ENCODE results near the gene HDAC11. TPM values are rescaled to one million over a fixed set of nuclear protein-coding genes. Genes with fewer than 3 reads are reported as not detected.
A peak's percentile ranks its signal among the peaks of the same experiment; 100 is the strongest.

The HDAC11 gene
- total and polyA plus RNA-seq, 9 of the 15 experiments (the other 6 are each of a cell fraction or from before 2014, with no cell fraction given) = 0.60 to 6.0 (median 4.5) TPM

DNA sequence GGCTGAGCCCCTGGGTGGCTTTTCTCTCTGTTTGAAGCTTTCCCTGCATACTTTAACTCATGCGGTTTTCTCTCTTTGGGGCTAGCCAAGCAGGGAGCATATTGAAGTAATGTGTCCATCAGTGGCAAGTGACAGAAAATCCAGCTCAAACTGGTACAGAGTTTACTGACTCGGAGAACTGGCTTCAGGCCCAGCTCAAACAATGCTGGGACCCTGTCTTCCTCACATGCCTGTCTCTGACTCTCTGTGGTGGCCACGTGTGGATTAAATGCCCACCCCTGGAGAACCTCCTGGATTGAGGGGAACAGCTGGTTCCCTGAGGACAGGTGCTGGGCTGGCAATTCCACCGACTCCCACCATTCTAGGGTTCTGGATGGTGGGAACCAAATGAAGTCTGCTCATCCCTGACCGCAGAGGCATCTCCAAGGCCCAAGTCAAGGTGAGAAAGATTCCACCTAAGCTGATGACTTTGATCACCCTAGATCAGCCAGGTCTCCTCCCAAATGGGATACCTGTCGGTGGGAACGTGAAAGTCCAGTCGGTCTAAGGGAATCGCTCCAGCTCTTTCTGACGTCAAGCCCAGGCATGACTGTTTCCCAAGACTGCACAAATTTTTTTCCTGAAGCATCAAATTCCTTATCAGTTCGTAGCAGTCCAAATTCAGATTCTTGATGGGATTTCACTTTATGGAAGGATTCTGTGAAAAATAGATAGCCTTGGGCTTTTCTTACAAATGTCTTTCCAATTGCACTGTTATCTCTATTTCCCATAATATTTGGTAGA is 16.3 kb upstream of the HDAC11 start (continued):
- TF ChIP-seq, protein P1, sequence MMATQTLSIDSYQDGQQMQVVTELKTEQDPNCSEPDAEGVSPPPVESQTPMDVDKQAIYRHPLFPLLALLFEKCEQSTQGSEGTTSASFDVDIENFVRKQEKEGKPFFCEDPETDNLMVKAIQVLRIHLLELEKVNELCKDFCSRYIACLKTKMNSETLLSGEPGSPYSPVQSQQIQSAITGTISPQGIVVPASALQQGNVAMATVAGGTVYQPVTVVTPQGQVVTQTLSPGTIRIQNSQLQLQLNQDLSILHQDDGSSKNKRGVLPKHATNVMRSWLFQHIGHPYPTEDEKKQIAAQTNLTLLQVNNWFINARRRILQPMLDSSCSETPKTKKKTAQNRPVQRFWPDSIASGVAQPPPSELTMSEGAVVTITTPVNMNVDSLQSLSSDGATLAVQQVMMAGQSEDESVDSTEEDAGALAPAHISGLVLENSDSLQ (IDR thresholded peaks at IDR 0.05) = peak; percentile 25; the same call in 1 of the 2 replicates

DNA sequence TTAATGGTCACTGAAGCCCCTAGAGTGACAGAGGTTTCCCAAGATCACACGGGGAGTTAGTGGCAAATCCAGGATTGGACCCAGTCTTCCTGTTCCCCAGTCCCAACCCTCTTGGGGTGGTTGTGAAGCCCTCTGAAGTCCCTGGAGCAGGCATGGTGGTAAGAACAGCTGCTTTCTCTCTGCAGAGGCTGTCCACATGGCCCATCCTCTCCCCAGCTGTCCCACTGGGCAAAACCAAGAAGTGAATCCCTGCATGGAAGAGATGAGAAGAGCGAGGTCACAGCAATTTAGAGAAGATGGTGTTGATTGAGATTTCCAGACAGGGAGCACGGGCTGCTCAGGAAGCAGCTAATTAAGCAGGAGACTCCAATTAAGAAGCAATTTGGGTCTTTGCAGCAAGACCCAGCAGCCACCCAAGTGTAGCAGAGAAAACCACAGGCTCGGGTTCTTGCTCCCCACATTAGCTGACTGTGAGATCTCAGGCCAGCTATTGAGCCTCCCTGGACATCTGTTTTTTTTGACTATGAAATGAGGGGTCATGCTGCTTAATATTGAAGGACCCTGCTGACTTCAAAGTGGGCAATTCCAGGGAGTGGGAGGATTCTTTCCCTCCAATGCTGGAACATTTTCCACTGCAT is 14.8 kb upstream of the HDAC11 start:
- Histone ChIP-seq H3K4me1 (replicated peaks in 1 of 2; ENCODE audit: control insufficient read depth in 2 of 2, insufficient read depth in 2 of 2, low read length in 2 of 2) (peaks cover 4 to 5% of the 10 kb centered on the region in 2 experiments; a peak in 4 of 5 replicates), H3K9me1 (ENCODE audit: control insufficient read depth, insufficient read depth, low read length) (no peaks in the 10 kb centered on the region), H3K27me3 (ENCODE audit: control insufficient read depth in 2 of 2, insufficient read depth in 2 of 2, low read length in 2 of 2) (peaks cover 6 to 25% of the 10 kb centered on the region in 2 experiments; a peak in 3 of 5 replicates), H3K9ac (ENCODE audit: insufficient read depth in 1 of 2, low read depth in 2 of 2, low read length in 2 of 2) (no peak overlapping the region), H3K4me2 (ENCODE audit: insufficient read depth, low read length) (no peak overlapping the region), H3K79me2 (ENCODE audit: control insufficient read depth, insufficient read depth, low read length) (no peaks in the 10 kb centered on the region), H2AFZ (ENCODE audit: low read depth, low read length) (no peak overlapping the region), H3K9me3 (replicated peaks; ENCODE audit: control insufficient read depth, insufficient read depth, low read depth, low read length) (no peaks in the 10 kb centered on the region), H3K27ac (ENCODE audit: extremely low read depth, low read depth, low read length) (no peak overlapping the region), H3K36me3 (ENCODE audit: control insufficient read depth, insufficient read depth, low read length) (no peaks in the 10 kb centered on the region), H3K4me3 (no peak overlapping the region), H4K20me1 (replicated peaks; ENCODE audit: control insufficient read depth, insufficient read depth, low read length) (no peaks in the 10 kb centered on the region)
- ChIA-PET CTCF (ENCODE audit: low intra/inter-chr PET ratio) (no interaction called here), POLR2A (interaction anchor here (0.5 to 0.7 kb wide), 2 partner anchors 59 to 153 kb away, joined by 3 read pairs; no protein-coding TSS in a partner anchor)
- intact Hi-C loops (cut with micrococcal nuclease) (no loop called here), in situ Hi-C loops (cut with MboI) (no loop called here)
- no peak for FAIRE-seq
- ATAC-seq = no peak
- peak in 1 of 4 experiments; percentile 2 for DNase-seq (ENCODE audit: extremely low read depth in 1 of 4, low spot score in 3 of 4)
- BruUV-seq (replicated peaks) = no TSS peak
- 2% methylated on average over 4 of the region's 4 CpGs for WGBS (ENCODE audit: insufficient coverage, low coverage, missing lambda C conversion rate)
- no peak for TF ChIP-seq TARDBP (IDR thresholded peaks at IDR 0.05)
- no peak for TF ChIP-seq NFE2L1 (tag; IDR thresholded peaks at IDR 0.05; ENCODE audit: borderline replicate concordance, low read depth)
- TF ChIP-seq NCOA6 (IDR thresholded peaks at IDR 0.05) = no peak
- TF ChIP-seq ZNF324 (CRISPR knock-in tag; IDR thresholded peaks at IDR 0.05) = no peak
- TF ChIP-seq MTA2 (IDR thresholded peaks at IDR 0.05; ENCODE audit: low read depth) = no peak
- TF ChIP-seq, protein P2, sequence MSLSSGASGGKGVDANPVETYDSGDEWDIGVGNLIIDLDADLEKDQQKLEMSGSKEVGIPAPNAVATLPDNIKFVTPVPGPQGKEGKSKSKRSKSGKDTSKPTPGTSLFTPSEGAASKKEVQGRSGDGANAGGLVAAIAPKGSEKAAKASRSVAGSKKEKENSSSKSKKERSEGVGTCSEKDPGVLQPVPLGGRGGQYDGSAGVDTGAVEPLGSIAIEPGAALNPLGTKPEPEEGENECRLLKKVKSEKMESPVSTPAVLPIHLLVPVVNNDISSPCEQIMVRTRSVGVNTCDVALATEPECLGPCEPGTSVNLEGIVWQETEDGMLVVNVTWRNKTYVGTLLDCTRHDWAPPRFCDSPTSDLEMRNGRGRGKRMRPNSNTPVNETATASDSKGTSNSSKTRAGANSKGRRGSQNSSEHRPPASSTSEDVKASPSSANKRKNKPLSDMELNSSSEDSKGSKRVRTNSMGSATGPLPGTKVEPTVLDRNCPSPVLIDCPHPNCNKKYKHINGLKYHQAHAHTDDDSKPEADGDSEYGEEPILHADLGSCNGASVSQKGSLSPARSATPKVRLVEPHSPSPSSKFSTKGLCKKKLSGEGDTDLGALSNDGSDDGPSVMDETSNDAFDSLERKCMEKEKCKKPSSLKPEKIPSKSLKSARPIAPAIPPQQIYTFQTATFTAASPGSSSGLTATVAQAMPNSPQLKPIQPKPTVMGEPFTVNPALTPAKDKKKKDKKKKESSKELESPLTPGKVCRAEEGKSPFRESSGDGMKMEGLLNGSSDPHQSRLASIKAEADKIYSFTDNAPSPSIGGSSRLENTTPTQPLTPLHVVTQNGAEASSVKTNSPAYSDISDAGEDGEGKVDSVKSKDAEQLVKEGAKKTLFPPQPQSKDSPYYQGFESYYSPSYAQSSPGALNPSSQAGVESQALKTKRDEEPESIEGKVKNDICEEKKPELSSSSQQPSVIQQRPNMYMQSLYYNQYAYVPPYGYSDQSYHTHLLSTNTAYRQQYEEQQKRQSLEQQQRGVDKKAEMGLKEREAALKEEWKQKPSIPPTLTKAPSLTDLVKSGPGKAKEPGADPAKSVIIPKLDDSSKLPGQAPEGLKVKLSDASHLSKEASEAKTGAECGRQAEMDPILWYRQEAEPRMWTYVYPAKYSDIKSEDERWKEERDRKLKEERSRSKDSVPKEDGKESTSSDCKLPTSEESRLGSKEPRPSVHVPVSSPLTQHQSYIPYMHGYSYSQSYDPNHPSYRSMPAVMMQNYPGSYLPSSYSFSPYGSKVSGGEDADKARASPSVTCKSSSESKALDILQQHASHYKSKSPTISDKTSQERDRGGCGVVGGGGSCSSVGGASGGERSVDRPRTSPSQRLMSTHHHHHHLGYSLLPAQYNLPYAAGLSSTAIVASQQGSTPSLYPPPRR (CRISPR knock-in tag; IDR thresholded peaks at IDR 0.05; ENCODE audit: borderline replicate concordance) = no peak
- TF ChIP-seq KAT2B (IDR thresholded peaks at IDR 0.05; ENCODE audit: low read depth, low read length) = no peak
- TF ChIP-seq NRF1 (conservative IDR thresholded peaks at IDR 0.05 in 1 of 2, IDR thresholded peaks at IDR 0.05 in 1 of 2) = no peak
- no peak for TF ChIP-seq KLF1 (tag; IDR thresholded peaks at IDR 0.05)
- TF ChIP-seq NUFIP1 (IDR thresholded peaks at IDR 0.05; ENCODE audit: partially characterized antibody) = no peak
- TF ChIP-seq TAF7 (tag; IDR thresholded peaks at IDR 0.05) = no peak
- no peak for TF ChIP-seq NFXL1 (CRISPR knock-in tag; IDR thresholded peaks at IDR 0.05)

All from K562 (cell line).